Keratinocyte (primary cell): Measurements from ENCODE around the gene RIMS1. TPM values are rescaled to one million over a fixed set of nuclear protein-coding genes. Genes with fewer than 3 reads are reported as not detected.

ENCODE experiments used
- DNase-seq: peaks from one replicate; pipeline ENCODE4 v3.0.0-alpha.2; 2011; ENCODE audit warnings: low read depth, missing footprints, low spot score
- FAIRE-seq: peaks from 2 replicates; lab custom pipeline; 2011; peaks lifted over from hg19 to GRCh38; lab: Jason Lieb, UNC
- H2AFZ ChIP-seq: 2 replicates; pipeline ENCODE4 v1.6.0; 2012; ENCODE audit warnings: low read length, control low read depth, inconsistent platforms; ENCODE audit not compliant: control insufficient read depth
- H3K27ac ChIP-seq: 2 replicates; pipeline ENCODE4 v1.5.1; 2011; ENCODE audit warnings: low read length; ENCODE audit not compliant: control insufficient read depth, insufficient read depth
- H3K27me3 ChIP-seq: 3 replicates; pipeline ENCODE4 v1.6.0; 2011; ENCODE audit warnings: low read length; ENCODE audit not compliant: control insufficient read depth, insufficient read depth; ENCODE audit errors: extremely low read depth
- H3K36me3 ChIP-seq, 2 experiments: 2 replicates in 1 of 2; 3 replicates in 1 of 2; pipeline ENCODE4 v1.5.1; 2011; ENCODE audit warnings: low read length in 2 of 2, mild to moderate bottlenecking in 1 of 2; ENCODE audit not compliant: control insufficient read depth in 2 of 2, insufficient read depth in 2 of 2; ENCODE audit errors: extremely low read depth in 1 of 2
- H3K4me1 ChIP-seq: 3 replicates; pipeline ENCODE4 v1.5.1; 2011; ENCODE audit warnings: low read length; ENCODE audit not compliant: control insufficient read depth, insufficient read depth; ENCODE audit errors: extremely low read depth
- H3K4me2 ChIP-seq: 3 replicates; pipeline ENCODE4 v1.6.0; 2011; ENCODE audit warnings: low read depth, low read length; ENCODE audit not compliant: control insufficient read depth, insufficient read depth; ENCODE audit errors: extremely low read depth
- H3K4me3 ChIP-seq, 3 experiments: fragments of 200-600 bp in 1 of 3; sonication (generic) in 1 of 3; 2 replicates in 2 of 3; 3 replicates in 1 of 3; pipeline ENCODE4 v1.5.1; 2011 to 2016; ENCODE audit warnings: low read length in 3 of 3, mild to moderate bottlenecking in 3 of 3, control low read depth in 2 of 3, inconsistent platforms in 1 of 3, low read depth in 1 of 3, mixed read lengths in 1 of 3, mixed run types in 1 of 3, moderate library complexity in 1 of 3; ENCODE audit not compliant: control insufficient read depth in 2 of 3, insufficient read depth in 2 of 3; ENCODE audit errors: extremely low read depth in 1 of 3
- H3K79me2 ChIP-seq: 2 replicates; pipeline ENCODE4 v1.6.0; 2012; ENCODE audit warnings: low read length; ENCODE audit not compliant: control insufficient read depth, insufficient read depth
- H3K9ac ChIP-seq: 3 replicates; pipeline ENCODE4 v1.6.0; 2011; ENCODE audit warnings: low read length; ENCODE audit not compliant: control insufficient read depth, insufficient read depth; ENCODE audit errors: extremely low read depth
- H3K9me1 ChIP-seq: 3 replicates; pipeline ENCODE4 v1.6.0; 2011; ENCODE audit warnings: low read length; ENCODE audit not compliant: control insufficient read depth, insufficient read depth; ENCODE audit errors: extremely low read depth
- H3K9me3 ChIP-seq: 2 replicates; pipeline ENCODE4 v1.5.1; 2012; ENCODE audit warnings: low read depth, low read length; ENCODE audit not compliant: control insufficient read depth
- H4K20me1 ChIP-seq: 3 replicates; pipeline ENCODE4 v1.6.0; 2011; ENCODE audit warnings: low read length; ENCODE audit not compliant: control insufficient read depth, insufficient read depth; ENCODE audit errors: extremely low read depth
- EZH2 ChIP-seq: IDR thresholded peaks from one replicate; pipeline ENCODE4 v1.6.1; 2012; ENCODE audit warnings: inconsistent platforms, mild to moderate bottlenecking, low read length, moderate library complexity
- dilution Hi-C: fragments of 300-500 bp; cut with MboI; formaldehyde crosslinking; loops from one replicate; pipeline ENCODE4 v1.7.0; 2020; ENCODE audit warnings: low sequenced_read_pairs; ENCODE audit not compliant: extremely low pct_ligation_motif_present
- polyA plus RNA-seq, 5 experiments: library from polyadenylated mRNA; depleted of rRNA in 3 of 5; stranded (reverse) in 3 of 5; stranded (forward) in 1 of 5; unstranded in 1 of 5; fragments of >200 nt; gene quantifications; 1 replicate in 1 of 5; 2 replicates in 3 of 5; 3 replicates in 1 of 5; pipeline versions ENCODE4 v1.2.1 to v1.2.3, GENCODE V29; 2011 to 2012; ENCODE audit warnings: missing spikeins in 2 of 5, low read depth in 1 of 5, low replicate concordance in 1 of 5
- TF ChIP-seq, protein P1 (sequence below), 3 experiments: IDR thresholded peaks in 1 of 3; conservative IDR thresholded peaks in 1 of 3; optimal IDR thresholded peaks in 1 of 3; 2 replicates in 2 of 3; 3 replicates in 1 of 3; pipeline versions ENCODE3 to v1.5.1; 2011; ENCODE audit warnings: low read length in 3 of 3, mild to moderate bottlenecking in 3 of 3, moderate library complexity in 2 of 3, control low read depth in 1 of 3, inconsistent platforms in 1 of 3; ENCODE audit not compliant: insufficient read depth in 2 of 3; ENCODE audit errors: extremely low read depth in 1 of 3

Gene RIMS1
- polyA plus RNA-seq, 1 donor (not counting 4 experiments of a cell fraction or from before 2014, with no cell fraction given), result not detected

DNA sequence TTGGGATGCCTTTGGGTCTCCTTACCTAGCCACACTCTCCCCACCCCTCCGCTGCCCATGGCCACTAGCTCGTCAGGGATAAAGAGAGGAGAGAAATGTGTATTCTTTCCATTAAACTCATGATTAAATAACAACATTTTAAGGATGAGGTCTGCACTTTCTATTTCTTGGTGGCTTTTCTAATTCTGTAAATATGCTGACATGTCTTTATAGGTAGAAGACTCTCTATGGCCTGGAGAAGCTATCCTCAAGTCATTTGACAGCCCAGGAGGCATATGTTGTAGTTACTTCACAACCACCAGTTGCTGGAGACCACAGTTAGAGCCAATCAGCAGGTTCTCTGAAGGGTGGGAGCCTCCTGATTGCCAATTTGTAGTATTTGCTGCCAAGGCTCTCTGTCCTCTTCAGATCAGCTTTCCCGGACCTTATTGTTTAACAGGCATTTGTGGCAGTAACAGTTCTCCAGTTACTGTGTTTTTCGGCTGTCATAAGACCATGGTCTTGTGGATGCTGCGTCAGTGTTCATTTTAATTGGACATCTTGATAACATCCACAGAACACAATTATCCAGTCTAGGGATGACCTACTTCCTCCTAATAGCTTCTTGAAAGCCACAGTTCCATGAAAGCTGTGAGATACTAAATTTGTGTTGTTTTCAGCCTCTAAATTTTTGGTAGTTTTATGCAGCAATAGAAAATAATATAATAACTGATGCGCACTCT lies 530.6 kb downstream of the RIMS1 start:
- Histone ChIP-seq H3K27me3 (no peaks in the 10 kb centered on the region), H3K9me1 (no peaks in the 10 kb centered on the region), H3K27ac (no peak overlapping the region), H3K4me1 (peaks cover 7% of the 10 kb centered on the region), H4K20me1 (no peaks in the 10 kb centered on the region), H3K9me3 (no peaks in the 10 kb centered on the region), H3K4me2 (no peak overlapping the region), H3K9ac (no peak overlapping the region), H2AFZ (no peak overlapping the region), H3K36me3 (no peaks in the 10 kb centered on the region), H3K4me3 (no peak overlapping the region), H3K79me2 (no peaks in the 10 kb centered on the region)
- no peak for TF ChIP-seq EZH2
- TF ChIP-seq, protein P1, sequence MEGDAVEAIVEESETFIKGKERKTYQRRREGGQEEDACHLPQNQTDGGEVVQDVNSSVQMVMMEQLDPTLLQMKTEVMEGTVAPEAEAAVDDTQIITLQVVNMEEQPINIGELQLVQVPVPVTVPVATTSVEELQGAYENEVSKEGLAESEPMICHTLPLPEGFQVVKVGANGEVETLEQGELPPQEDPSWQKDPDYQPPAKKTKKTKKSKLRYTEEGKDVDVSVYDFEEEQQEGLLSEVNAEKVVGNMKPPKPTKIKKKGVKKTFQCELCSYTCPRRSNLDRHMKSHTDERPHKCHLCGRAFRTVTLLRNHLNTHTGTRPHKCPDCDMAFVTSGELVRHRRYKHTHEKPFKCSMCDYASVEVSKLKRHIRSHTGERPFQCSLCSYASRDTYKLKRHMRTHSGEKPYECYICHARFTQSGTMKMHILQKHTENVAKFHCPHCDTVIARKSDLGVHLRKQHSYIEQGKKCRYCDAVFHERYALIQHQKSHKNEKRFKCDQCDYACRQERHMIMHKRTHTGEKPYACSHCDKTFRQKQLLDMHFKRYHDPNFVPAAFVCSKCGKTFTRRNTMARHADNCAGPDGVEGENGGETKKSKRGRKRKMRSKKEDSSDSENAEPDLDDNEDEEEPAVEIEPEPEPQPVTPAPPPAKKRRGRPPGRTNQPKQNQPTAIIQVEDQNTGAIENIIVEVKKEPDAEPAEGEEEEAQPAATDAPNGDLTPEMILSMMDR (optimal IDR thresholded peaks at IDR 0.05 in 1 of 3, IDR thresholded peaks at IDR 0.05 in 1 of 3, conservative IDR thresholded peaks at IDR 0.05 in 1 of 3; ENCODE audit: extremely low read depth in 1 of 3, insufficient read depth in 2 of 3, low read length in 3 of 3), result no peak
- FAIRE-seq (no peak), DNase-seq (no peak)
- dilution Hi-C loops, result no loop called here

DNA sequence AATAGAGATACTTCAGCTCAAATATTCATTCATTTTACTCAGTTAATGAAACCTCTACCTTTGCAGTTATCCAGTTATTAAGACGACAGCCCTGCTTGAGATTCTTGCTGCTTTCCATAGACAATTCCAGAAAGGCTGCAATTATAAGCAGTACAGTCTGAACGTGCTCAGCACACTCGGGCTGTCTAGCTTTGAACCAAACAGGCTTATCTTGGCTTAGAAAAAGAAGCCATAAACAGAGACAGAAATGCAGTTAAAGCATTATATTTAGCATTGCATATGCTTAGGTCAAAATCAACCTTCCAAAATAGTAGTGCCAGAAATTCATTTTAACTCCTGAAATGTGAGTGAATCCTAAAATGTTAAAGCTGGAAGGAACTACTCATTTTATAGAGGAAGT lies 531.4 kb downstream of the RIMS1 start:
- no peak overlapping the region for H2AFZ ChIP-seq
- TF ChIP-seq EZH2, result no peak
- TF ChIP-seq, protein P1 (optimal IDR thresholded peaks at IDR 0.05 in 1 of 3, IDR thresholded peaks at IDR 0.05 in 1 of 3, conservative IDR thresholded peaks at IDR 0.05 in 1 of 3; ENCODE audit: extremely low read depth in 1 of 3, insufficient read depth in 2 of 3, low read length in 3 of 3), result no peak
- no peak overlapping the region for H3K27ac ChIP-seq
- FAIRE-seq (no peak), DNase-seq (no peak)
- no peak overlapping the region for H3K9ac ChIP-seq
- dilution Hi-C loops, result no loop called here
- no peaks in the 10 kb centered on the region for H4K20me1 ChIP-seq
- H3K79me2 ChIP-seq, result no peaks in the 10 kb centered on the region
- no peak overlapping the region for H3K4me3 ChIP-seq
- no peaks in the 10 kb centered on the region for H3K9me3 ChIP-seq
- H3K4me2 ChIP-seq, result no peak overlapping the region
- H3K36me3 ChIP-seq, result no peaks in the 10 kb centered on the region
- peaks cover 12% of the 10 kb centered on the region for H3K4me1 ChIP-seq
- no peaks in the 10 kb centered on the region for H3K27me3 ChIP-seq
- H3K9me1 ChIP-seq, result no peaks in the 10 kb centered on the region
